ENCODE data around the gene AHRR.
A peak's percentile ranks its signal among the peaks of the same experiment; 100 is the strongest.

The AHRR gene

GRCh38 chr5:431001-431710 lies 109.6 kb downstream of the AHRR start:
- peak; percentile 46 for DNase-seq

- no peak for DNase-seq
Observed at GRCh38 chr5:431711-432050, 110.2 kb downstream of the AHRR start.

- DNase-seq = no peak
Observed at GRCh38 chr5:432201-432927, 110.8 kb downstream of the AHRR start.

- no peak for DNase-seq
Observed at GRCh38 chr5:432928-433791, 111.6 kb downstream of the AHRR start.

- no peak for DNase-seq
Observed at GRCh38 chr5:433836-434235, 112.3 kb downstream of the AHRR start.

GRCh38 chr5:434443-435146 lies 113.1 kb downstream of the AHRR start:
- no peak for DNase-seq

- DNase-seq = no peak
Observed at GRCh38 chr5:435156-435790, 113.8 kb downstream of the AHRR start.

- DNase-seq = no peak
Observed at GRCh38 chr5:435961-436640, 114.6 kb downstream of the AHRR start.

- DNase-seq = no peak
Observed at GRCh38 chr5:436641-436975, 115.1 kb downstream of the AHRR start.

- no peak for DNase-seq
Observed at GRCh38 chr5:437281-437771, 115.8 kb downstream of the AHRR start.

- no peak for DNase-seq
Observed at GRCh38 chr5:438481-438981, 117.0 kb downstream of the AHRR start.

GRCh38 chr5:439181-439580 lies 117.7 kb downstream of the AHRR start:
- no peak for DNase-seq

- DNase-seq = no peak
Observed at GRCh38 chr5:439636-440035, 118.1 kb downstream of the AHRR start.

- DNase-seq = no peak
Observed at GRCh38 chr5:440401-441201, 119.1 kb downstream of the AHRR start.

GRCh38 chr5:441996-442334 lies 120.5 kb downstream of the AHRR start:
- no peak for DNase-seq

GRCh38 chr5:442335-443238 lies 121.1 kb downstream of the AHRR start, which contains the start of gene EXOC3:
Gene EXOC3 (plus strand): TSS chr5:443176. CDS start chr5:446206, 3,030 bp downstream.
- peak; percentile 67 for DNase-seq

GRCh38 chr5:443239-444151 lies 122.0 kb downstream of the AHRR start:
- peak; percentile 15 for DNase-seq

GRCh38 chr5:444226-444625 lies 122.7 kb downstream of the AHRR start:
- no peak for DNase-seq

- no peak for DNase-seq
Observed at GRCh38 chr5:445591-445990, 124.1 kb downstream of the AHRR start.

Data from activated T-cell treated with anti-CD3 and anti-CD28 coated beads for 4 hours (primary cell).